ENCODE results near the gene SOS2.

DNA sequence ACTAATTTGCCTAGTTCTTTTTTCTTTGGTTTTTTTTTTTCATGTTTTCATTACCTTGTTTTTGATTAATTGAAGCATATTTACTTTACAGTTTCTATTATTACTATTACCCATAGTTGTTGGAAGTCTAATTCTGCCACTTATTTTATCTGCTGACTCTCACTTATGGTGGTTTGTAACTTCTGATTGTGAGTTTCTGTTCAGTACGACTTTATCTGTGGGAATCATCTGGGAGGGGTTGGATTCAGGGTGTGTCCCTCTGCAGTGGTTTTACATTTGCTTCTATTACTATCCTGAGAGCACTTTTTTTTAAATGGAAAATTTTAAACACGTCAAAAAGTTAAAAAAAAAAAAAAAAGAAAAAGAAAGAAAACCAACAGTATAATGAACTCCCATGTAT is 26.4 kb upstream of the SOS2 start:
- TF ChIP-seq CTCF (conservative IDR thresholded peaks at IDR 0.05; ENCODE audit: low read length) (no peak), EZH2phosphoT487 (IDR thresholded peaks at IDR 0.05; ENCODE audit: borderline replicate concordance, low read depth, low read length) (no peak)

Data from OCI-LY7 (cell line).